PFSK-1 (cell line): ENCODE measurements around the gene SYN1.

Source experiments
- FOXP2 ChIP-seq: optimal IDR thresholded peaks from 2 replicates; pipeline ENCODE3; 2011; ENCODE audit warnings: borderline replicate concordance, control low read depth, inconsistent platforms; ENCODE audit not compliant: insufficient read depth; ENCODE audit errors: extremely low read length, extremely low read depth
- POLR2AphosphoS5 ChIP-seq: IDR thresholded peaks from 2 replicates; pipeline ENCODE4 v1.6.1; 2012; ENCODE audit warnings: low read depth, mild to moderate bottlenecking, control low read depth, low read length, moderate library complexity
- SIN3A ChIP-seq: IDR thresholded peaks from 2 replicates; pipeline ENCODE4 v1.6.1; 2012; ENCODE audit warnings: mild to moderate bottlenecking, low read length, moderate library complexity, borderline replicate concordance; ENCODE audit not compliant: insufficient read depth
- TAF1 ChIP-seq: IDR thresholded peaks from 2 replicates; pipeline ENCODE4 v1.6.1; 2012; ENCODE audit warnings: low read length, control low read depth, borderline replicate concordance; ENCODE audit not compliant: insufficient read depth
- TF ChIP-seq, protein P1 (sequence below), 2 experiments: IDR thresholded peaks; 2 replicates each; pipeline versions ENCODE4 v1.6.1 to v1.8.0; 2011 to 2012; ENCODE audit warnings: low read depth in 2 of 2, low read length in 2 of 2, control low read depth in 1 of 2, inconsistent platforms in 1 of 2, mild to moderate bottlenecking in 1 of 2, moderate library complexity in 1 of 2; ENCODE audit not compliant: insufficient read depth in 1 of 2

DNA sequence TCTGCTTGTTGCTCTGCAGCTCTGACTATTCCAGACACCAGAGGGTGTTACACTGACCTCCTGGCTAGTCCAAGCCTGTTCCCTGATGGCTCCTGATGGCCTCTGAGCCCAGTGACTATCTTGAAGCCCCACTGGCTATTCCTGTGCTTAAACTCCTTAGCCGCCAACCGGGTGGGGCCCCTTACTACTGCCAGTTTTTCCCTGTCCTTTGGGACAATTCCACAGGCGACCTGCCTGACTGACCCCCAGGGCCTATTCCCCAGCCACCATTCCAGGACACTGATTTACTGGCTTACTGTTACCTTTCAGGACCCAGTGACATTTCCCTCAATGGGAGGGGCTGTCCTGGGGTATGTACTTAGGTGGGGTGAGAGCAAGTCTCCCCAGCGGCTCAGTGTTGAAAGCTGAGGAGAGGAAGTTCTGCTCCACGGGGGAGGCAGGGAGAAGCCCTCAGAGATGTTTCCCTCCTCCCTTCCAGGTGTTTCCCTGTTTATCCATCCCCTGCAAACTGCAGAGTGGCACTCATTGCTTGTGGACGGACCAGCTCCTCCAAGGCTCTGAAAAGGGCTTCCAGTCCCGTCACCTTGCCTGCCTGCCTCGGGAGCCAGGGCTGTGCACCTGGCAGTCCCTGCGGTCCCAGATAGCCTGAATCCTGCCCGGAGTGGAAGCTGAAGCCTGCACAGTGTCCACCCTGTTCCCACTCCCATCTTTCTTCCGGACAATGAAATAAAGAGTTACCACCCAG lies 33.4 kb downstream of the SYN1 start:
- TF ChIP-seq POLR2AphosphoS5: no peak
- TF ChIP-seq, protein P1, sequence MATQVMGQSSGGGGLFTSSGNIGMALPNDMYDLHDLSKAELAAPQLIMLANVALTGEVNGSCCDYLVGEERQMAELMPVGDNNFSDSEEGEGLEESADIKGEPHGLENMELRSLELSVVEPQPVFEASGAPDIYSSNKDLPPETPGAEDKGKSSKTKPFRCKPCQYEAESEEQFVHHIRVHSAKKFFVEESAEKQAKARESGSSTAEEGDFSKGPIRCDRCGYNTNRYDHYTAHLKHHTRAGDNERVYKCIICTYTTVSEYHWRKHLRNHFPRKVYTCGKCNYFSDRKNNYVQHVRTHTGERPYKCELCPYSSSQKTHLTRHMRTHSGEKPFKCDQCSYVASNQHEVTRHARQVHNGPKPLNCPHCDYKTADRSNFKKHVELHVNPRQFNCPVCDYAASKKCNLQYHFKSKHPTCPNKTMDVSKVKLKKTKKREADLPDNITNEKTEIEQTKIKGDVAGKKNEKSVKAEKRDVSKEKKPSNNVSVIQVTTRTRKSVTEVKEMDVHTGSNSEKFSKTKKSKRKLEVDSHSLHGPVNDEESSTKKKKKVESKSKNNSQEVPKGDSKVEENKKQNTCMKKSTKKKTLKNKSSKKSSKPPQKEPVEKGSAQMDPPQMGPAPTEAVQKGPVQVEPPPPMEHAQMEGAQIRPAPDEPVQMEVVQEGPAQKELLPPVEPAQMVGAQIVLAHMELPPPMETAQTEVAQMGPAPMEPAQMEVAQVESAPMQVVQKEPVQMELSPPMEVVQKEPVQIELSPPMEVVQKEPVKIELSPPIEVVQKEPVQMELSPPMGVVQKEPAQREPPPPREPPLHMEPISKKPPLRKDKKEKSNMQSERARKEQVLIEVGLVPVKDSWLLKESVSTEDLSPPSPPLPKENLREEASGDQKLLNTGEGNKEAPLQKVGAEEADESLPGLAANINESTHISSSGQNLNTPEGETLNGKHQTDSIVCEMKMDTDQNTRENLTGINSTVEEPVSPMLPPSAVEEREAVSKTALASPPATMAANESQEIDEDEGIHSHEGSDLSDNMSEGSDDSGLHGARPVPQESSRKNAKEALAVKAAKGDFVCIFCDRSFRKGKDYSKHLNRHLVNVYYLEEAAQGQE (IDR thresholded peaks at IDR 0.05; ENCODE audit: insufficient read depth in 1 of 2, low read depth in 2 of 2, low read length in 2 of 2): no peak
- TF ChIP-seq SIN3A: no peak
- TF ChIP-seq FOXP2: no peak
- TF ChIP-seq TAF1: no peak
